Right renal cortex interstitium (tissue), 3 donors: Measurements from ENCODE around the gene ANKS3. TPM values are rescaled to one million over a fixed set of nuclear protein-coding genes. Genes with fewer than 3 reads are reported as not detected.

ENCODE experiments used
- DNase-seq, 3 donors: peaks; one replicate each; pipeline ENCODE4 v3.0.0-alpha.2; 2013; ENCODE audit warnings: low read depth in 3 of 3, low spot score in 2 of 3
- polyA plus RNA-seq, 3 donors: library from polyadenylated mRNA; unstranded; fragments of 120-200 nt; gene quantifications; one replicate each; pipeline ENCODE4 v1.2.1, GENCODE V29; 2013; ENCODE audit not compliant: insufficient read length in 3 of 3

The ANKS3 gene
- polyA plus RNA-seq, 3 donors: 17.0 to 19.7 (median 18.9) TPM

DNA sequence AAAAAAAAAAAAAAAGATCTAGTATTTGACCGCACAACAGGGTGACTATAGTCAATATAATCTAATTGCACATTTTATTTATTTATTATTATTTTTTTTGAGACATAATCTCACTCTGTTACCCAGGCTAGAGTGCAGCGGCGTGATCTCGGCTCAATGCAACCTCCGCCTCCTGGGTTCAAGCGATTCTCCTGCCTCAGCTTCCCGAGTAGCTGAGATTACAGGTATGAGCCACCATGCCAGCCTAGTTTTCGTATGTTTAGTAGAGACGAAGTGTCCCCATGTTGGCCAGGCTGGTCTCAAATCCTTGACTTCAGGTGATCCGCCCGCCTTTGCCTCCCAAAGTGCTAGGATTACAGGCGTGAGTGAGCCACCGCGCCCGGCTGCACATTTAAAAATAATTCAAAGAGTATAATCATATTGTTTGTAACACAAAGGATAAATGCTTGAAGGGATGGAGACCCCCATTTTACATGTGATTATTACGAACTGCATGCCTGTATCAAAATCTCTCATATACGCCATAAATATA, 794 bp downstream of the ANKS3 start:
- no peak for DNase-seq

DNA sequence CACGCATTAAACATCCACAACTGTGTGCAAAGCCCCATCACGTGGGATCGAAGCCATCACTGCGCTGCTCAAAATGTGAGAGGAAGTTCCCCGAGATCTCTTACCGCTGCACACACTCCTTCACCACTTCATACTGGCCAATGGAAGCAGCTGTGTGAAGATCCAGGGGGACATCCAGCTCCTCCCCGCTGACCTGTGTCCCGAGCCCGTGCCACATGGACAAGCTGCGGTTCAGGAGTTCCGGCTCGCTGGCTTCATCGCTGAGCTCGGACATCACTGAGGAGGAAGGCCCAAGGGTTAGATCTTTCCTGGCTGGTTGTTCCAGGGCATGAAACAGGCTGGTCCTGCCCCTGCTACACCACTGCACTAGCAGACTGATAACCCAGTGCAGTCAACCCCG, 4.2 kb downstream of the ANKS3 start:
- no peak for DNase-seq

DNA sequence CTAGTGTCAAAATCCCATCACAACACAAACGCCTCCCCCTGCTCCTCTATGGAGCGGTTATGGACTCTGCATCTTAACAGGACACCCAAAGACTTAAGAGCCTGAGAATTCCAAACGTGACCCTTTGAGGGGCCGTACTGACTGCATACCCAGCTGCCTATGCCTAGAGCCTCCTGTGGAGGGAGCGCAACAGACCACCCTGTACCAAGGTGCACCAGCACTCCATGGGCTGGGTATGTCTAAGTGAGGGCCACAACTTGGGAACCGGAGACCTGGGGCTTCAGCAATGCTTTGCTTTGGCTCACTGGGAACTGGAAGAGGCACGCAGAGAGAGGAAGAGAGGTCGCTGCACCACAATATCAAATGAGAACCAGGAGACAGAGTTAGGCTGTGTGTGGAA, 5.4 kb downstream of the ANKS3 start:
- DNase-seq: no peak

DNA sequence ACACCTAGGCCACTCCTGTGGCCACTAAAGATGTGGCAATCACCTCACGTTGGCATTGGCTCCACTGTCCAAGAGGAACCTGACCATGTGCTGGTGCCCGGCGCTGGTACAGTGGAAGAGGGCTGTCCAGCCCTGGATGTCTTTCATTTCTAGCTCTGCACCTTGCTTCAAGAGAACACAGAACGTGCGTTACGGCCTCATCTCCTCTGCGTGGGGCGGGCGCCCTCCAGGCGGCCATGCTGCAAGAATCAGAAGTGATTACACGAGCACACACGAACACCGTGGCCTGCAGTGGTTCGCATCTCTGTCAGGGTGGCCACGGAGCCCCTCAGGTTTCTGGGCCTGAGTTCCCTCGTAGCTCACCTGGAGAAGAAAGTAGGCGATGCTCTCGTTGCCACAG, 7.5 kb downstream of the ANKS3 start:
- DNase-seq: no peak

DNA sequence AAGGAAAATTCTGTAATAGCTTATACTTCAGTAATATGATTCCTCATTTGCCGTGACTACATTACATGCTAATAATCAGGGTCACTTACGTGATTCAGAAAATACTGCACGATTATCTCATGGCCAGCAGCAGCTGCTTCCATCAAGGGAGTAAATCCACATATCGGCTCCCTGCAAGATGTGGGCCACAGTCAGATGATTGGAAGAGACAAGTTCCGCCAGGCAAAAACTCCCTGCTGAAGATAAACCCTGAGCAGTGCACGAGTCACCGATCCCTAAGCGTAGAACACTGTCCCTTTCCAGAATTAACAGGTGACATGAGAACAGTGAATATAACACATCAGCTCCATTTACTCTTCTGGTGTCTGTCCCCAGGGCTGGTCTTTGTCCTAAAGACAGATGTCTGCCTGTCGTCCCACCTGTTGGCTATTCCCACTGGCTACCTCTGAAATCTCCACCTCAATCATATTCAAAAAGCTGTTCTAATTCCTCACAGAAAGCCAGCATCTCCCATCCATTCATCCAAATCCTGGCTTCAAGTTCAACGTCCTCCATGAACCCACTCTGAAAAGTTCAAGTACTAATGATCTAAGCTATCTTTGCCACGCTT, 9.3 kb downstream of the ANKS3 start:
- no peak for DNase-seq

DNA sequence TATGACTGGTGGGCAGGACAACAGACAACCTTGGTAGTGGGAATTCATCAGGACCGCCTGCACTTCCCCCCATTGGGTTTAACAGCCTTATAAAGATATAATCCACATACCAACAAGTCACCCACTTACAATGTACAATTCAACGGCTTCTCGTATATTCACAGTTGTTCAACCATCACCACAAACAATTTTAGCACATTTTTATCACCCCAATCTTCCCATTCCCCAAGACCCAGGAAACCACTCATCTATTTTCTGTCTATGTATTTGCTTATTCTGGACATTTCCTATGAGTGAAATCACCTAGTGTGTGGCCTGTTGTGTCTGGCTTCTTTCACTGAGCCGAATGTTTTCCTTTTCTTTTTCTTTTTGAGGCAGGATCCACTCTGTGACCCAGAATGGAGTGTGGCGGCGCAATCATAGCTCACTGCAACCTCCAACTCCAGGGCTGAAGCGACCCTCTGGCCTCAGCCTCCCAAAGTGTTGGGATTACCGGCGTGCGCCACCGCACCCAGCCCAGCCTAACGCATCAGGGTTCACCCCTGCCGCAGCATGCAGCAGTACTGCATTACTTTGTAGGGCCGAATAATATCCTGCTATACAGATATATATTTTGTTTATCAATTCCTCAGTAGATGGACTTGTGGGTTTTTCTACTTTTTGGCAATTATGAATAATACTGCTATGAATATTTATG, 10.9 kb downstream of the ANKS3 start:
- no peak for DNase-seq

- no peak for DNase-seq
These were observed 15.6 kb downstream of the ANKS3 start for GRCh38 chr16:4718466-4718865.

- DNase-seq: no peak
These were observed 19.1 kb downstream of the ANKS3 start for GRCh38 chr16:4714996-4715395.

DNA sequence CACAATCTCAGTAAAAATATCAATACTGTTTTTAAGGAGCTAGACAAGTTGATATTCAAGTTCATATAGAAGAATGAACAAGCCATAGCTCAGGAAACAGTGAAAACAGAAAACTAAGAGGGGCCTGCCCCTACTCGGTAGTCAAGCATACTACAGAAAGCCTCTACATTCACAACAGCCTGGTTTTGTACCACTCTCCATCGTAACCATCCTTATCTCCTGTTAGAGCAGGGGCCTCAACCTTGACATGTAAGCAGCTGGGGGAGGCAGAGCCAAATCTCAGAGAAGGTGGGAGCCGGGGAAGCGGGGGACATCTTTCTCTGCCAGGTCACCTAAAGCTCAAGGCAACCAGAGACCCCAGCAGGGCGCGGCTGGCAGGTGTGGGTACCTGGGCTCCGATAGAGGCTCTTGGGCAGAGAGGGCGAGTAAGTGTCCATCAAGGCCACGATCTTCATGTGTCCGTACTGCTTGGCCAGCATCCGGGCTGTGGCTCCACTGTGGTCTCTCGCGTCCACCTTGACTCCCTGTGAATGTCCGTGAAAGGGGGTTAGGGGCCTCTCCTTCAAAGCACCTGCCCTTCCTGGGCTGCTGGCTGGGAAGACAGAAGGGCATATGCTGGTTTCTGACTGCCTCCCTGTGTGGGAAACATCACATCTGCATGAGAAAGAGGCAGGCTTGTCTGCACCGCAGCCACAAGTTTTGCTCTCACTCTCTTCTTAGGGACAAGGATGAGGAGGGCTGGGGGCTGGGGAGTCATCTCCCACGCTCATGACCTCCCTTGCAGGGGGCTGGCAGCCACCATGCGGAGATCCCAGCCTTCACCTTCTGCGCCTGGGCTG, 20.2 kb downstream of the ANKS3 start:
- no peak for DNase-seq

- DNase-seq: no peak
These were observed 24.6 kb downstream of the ANKS3 start for GRCh38 chr16:4709481-4709880.

DNA sequence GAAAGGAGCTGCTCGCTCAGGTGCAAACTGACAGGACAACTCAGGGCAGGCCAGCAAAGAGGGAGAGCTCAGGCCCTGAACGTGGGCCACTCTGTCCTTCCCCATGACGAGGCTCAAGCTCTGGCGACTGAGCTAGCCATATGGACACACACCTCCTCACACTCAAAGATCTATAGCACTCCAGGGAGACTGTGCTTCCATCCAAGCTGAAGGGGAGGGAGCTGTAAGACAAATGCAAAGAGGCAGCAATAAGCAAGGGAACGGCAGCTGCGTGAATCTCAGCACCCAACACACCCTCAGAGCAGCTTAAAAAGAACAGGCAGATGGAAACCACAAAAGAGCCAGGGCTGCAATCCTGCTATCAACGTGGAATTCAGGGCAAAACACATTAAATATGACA, 27.2 kb downstream of the ANKS3 start:
- no peak for DNase-seq

DNA sequence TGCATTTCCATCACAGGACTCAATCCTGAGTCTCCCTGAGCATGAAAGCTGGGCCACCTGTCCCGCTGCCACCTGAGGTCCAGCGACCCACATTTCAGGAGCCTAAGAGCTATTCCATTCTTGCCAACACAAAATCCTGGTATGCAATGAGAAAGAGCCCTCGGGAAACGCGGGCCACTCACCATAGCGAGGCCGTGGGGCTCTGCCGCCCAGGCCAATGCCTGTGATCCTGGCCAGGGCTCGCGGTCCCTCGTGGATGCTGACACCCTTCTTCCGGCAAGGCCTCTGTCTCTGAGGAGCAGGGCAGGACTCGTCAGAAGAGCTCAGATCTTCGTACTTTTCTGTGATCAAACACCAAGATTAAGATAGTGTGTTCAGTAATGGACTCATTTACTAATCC, 29.2 kb downstream of the ANKS3 start:
- DNase-seq: no peak

- no peak for DNase-seq
These were observed 29.6 kb downstream of the ANKS3 start for GRCh38 chr16:4704491-4704890.

DNA sequence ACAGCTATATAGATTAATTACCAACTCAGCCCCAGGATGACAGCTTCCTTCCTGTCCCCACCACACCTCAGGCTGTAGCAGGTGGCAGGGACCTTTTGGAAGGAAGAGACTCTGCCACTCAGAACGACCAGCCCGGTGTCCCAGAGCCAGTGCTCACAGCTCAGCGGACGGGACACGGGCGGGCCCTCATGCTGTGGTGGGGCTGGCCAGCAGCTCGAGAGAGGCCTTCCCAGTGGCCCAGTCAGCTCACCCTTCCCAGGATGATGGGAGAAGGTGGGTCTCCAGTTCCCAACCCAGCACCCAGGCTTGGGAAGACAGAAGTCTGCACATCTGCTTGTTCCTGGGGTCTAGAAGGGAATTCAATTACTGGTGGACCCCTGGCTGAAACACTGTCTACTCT, 30.2 kb downstream of the ANKS3 start:
- DNase-seq: no peak

DNA sequence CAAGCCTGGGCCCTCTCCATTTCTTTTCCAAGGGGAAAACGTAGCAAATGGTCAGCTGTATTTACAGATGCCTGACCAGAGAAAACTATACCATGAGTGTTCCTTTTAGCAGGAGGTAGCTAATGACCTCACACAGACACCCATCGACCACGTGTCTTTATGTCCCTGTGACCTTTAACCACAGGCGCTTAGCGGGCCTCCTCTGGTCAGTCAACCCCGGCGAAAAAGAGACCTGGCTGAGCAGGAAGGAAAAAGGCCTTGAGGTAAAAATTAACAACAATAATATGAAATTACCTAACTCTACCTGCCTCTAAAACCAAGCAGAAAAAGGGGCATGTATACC, 31.6 kb downstream of the ANKS3 start:
- no peak for DNase-seq

DNA sequence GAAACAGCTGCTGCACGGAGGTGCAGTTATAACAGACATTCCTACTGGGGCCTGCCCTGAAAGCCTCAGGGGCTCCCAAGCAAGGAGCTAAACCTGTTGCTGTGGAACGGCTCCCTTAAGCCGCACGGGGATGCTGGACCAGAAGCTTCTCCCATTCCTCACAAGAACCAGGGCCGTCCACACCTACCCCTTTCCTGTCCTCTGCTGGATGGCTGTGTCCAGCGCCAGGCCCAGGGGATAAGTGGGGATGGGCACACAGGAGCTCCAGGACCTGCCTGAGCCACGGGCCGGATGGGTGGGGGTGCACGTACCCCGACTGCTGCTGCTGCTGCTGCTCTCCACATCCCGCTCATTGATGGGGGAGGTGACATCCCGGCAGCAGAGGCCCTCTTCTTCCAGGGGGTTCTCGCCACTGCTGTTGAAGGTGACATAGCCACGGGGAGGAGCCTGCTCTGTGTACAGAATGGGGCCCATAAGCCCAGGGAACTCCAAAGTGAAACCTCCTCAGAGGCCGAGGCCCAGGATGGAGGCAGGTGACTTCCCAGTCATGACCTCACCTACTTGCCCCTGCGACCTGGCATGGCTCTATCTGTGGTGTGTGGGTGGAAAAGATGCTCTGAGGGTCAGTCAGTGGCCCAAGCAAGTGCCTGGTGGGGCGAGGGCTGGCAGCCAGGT, 32.1 kb downstream of the ANKS3 start:
- no peak for DNase-seq

- no peak for DNase-seq
These were observed 32.9 kb downstream of the ANKS3 start for GRCh38 chr16:4700997-4701743.

DNA sequence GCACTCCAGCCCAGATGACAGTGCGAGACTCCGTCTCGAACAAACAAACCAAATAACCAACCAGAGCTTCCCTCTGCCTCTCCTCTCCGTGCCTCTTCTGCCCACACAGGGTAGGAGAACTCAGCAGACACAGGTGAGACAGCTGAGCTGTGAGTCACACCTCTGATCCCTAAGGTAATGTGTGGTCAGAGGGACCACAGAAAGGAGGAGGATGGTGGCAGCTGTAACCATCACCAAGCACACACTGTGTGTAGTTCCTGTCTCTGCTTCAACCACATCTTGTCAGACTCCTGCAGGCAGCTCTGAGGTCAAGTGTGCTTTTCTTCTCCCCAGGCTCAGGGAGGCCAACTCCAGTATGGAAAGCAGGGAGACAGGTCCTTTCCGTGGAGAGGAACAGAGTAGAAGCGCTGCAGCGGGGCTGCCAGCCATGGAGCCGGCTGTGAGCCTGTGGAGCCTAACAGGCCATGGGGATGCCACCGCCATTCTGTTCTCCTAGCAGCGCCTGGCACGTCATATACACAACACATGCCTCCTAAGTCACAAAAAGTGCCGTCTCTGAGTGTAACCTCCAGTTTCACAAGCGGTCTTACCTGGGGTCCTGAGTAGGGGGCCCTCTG, 33.6 kb downstream of the ANKS3 start:
- DNase-seq: no peak

DNA sequence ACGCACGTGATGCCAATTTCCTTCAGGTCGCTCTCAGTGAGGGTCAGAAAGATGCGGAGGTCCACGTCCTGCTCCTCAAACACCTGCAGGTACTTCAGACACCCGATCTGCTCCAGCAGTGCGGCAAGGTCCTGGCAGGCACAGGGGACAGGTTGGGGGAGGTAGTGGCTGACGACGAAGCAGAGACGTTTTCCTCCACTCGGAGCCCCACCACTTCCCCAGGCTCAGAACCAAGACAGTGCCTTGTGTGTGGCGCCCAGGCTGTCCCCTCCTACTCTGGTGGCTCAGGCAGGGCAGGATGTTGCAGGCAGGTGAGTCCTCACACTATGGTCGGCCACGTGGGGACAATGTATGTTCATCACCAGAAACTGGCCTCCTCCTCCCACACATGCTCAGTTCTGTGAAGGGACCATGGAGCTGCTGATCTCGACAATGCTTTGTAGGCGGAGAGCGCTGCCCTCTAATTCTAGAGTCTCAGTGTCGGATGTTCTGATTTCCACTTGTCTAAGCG, 35.0 kb downstream of the ANKS3 start:
- no peak for DNase-seq
